Sigmoid colon (tissue), 7 donors: ENCODE measurements around the gene FAM107A. TPM values are rescaled to one million over a fixed set of nuclear protein-coding genes. Genes with fewer than 3 reads are reported as not detected.
A peak's percentile ranks its signal among the peaks of the same experiment; 100 is the strongest.

ENCODE experiments used
- DNase-seq: peaks from one replicate; pipeline ENCODE4 v3.0.0-alpha.2; 2019
- H3K27ac ChIP-seq, 4 donors: fragments of 200-600 bp; sonication (generic); one replicate each; pipeline ENCODE4 v1.5.1; 2016 to 2019; ENCODE audit warnings: mild to moderate bottlenecking in 1 of 4
- H3K27me3 ChIP-seq, 3 donors: fragments of 200-600 bp; sonication (generic); one replicate each; pipeline ENCODE4 v1.5.1; 2019; ENCODE audit warnings: mild to moderate bottlenecking in 1 of 3
- H3K36me3 ChIP-seq, 4 donors: fragments of 200-600 bp; sonication (generic); one replicate each; pipeline ENCODE4 v1.5.1; 2016 to 2019
- H3K4me1 ChIP-seq, 4 donors: fragments of 200-600 bp; sonication (generic); one replicate each; pipeline ENCODE4 v1.5.1; 2017 to 2019
- H3K4me3 ChIP-seq, 4 donors: fragments of 200-600 bp; sonication (generic); one replicate each; pipeline ENCODE4 v1.5.1; 2017 to 2019; ENCODE audit warnings: mild to moderate bottlenecking in 2 of 4, moderate library complexity in 1 of 4
- H3K9me3 ChIP-seq, 4 donors: fragments of 200-600 bp in 3 of 4; sonication (generic) in 3 of 4; one replicate each; pipeline versions ENCODE4 v1.5.1 to v1.6.1; 2013 to 2019
- EP300 ChIP-seq, 4 donors: sonication (generic); formaldehyde crosslinking; IDR thresholded peaks; one replicate each; pipeline ENCODE4 v1.6.1; 2017; ENCODE audit warnings: antibody characterized with exemption in 4 of 4
- POLR2A ChIP-seq, 2 donors: fragments of 450-650 bp; IDR thresholded peaks; one replicate each; pipeline ENCODE4 v1.6.1; 2016; ENCODE audit warnings: antibody characterized with exemption in 2 of 2, mild to moderate bottlenecking in 2 of 2, moderate library complexity in 2 of 2
- POLR2AphosphoS5 ChIP-seq, 4 donors: sonication (generic); formaldehyde crosslinking; IDR thresholded peaks; one replicate each; pipeline ENCODE4 v1.6.1; 2017; ENCODE audit warnings: antibody characterized with exemption in 4 of 4
- WGBS, 2 donors: extraction: QIAGEN DNeasy Blood & Tissue Kit; methylation state at CpG; one replicate each; pipeline ENCODE4 v1.1.7; 2013; 5-methylcytosine and 5-hydroxymethylcytosine counted together
- intact Hi-C: fragments of 100-400 bp; cut with DNase I; formaldehyde crosslinking; loops from one replicate; pipeline ENCODE4 v1.15.1; 2023
- polyA plus RNA-seq, 3 donors: library from polyadenylated mRNA; stranded (reverse); fragments of 200-250 nt; gene quantifications; one replicate each; pipeline ENCODE4 v1.2.3, GENCODE V29; 2013
- total RNA-seq, 4 donors: library from RNA; depleted of rRNA; stranded (reverse); fragments of >200 nt; gene quantifications; one replicate each; pipeline ENCODE4 v1.1.0, GENCODE V29; 2016
- TF ChIP-seq, protein P1 (sequence below), 4 experiments: fragments of 450-650 bp in 3 of 4; fragments of 200-600 bp in 1 of 4; IDR thresholded peaks; one replicate each; pipeline ENCODE4 v1.5.1; 2016 to 2019; ENCODE audit warnings: antibody characterized with exemption in 4 of 4, mild to moderate bottlenecking in 3 of 4, moderate library complexity in 2 of 4
- donor health status: healthy with polysubstance abuse.
- donor health status: Bipolar disorder and iron deficiency.
- donor health status: healthy.

The FAM107A gene, protein sequence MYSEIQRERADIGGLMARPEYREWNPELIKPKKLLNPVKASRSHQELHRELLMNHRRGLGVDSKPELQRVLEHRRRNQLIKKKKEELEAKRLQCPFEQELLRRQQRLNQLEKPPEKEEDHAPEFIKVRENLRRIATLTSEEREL
- 10 to 100 TPM; 26.3 to 56.7 (median 33.9) TPM for total RNA-seq
- polyA plus RNA-seq, result 10 to 100 TPM; 10.9 to 36.6 (median 18.1) TPM

- peak; percentile 79 for DNase-seq
- H3K4me3 ChIP-seq, result peak within 1 kb of the TSS; percentile 9 to 37 (median 35)
- peak within 1 kb of the TSS; percentile 59 to 73 (median 68) for H3K27ac ChIP-seq
- H3K27me3 ChIP-seq, result no peaks in the 10 kb centered on the region
- H3K36me3 ChIP-seq, result no peaks in the 10 kb centered on the region
- TF ChIP-seq, protein P1, sequence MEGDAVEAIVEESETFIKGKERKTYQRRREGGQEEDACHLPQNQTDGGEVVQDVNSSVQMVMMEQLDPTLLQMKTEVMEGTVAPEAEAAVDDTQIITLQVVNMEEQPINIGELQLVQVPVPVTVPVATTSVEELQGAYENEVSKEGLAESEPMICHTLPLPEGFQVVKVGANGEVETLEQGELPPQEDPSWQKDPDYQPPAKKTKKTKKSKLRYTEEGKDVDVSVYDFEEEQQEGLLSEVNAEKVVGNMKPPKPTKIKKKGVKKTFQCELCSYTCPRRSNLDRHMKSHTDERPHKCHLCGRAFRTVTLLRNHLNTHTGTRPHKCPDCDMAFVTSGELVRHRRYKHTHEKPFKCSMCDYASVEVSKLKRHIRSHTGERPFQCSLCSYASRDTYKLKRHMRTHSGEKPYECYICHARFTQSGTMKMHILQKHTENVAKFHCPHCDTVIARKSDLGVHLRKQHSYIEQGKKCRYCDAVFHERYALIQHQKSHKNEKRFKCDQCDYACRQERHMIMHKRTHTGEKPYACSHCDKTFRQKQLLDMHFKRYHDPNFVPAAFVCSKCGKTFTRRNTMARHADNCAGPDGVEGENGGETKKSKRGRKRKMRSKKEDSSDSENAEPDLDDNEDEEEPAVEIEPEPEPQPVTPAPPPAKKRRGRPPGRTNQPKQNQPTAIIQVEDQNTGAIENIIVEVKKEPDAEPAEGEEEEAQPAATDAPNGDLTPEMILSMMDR (IDR thresholded peaks at IDR 0.05), result no peak
- TF ChIP-seq EP300 (IDR thresholded peaks at IDR 0.05) (peak in 3 of 4 donors; percentile 48 to 90 (median 84)), POLR2AphosphoS5 (IDR thresholded peaks at IDR 0.05) (peak; percentile 45 to 84 (median 81)), POLR2A (IDR thresholded peaks at IDR 0.05) (peak in 1 of 2 donors; percentile 12)
- intact Hi-C loops, result no loop called here
- WGBS, 2 donors, result 37 to 41% methylated on average over 12 of the region's 12 CpGs
- H3K9me3 ChIP-seq, result no peaks in the 10 kb centered on the region
- peaks cover 0 to 14% (median 9%) of the 10 kb centered on the region in 4 donors for H3K4me1 ChIP-seq
Measured at GRCh38 chr3:58577269-58577821, at the start of gene FAM107A. FAM107A (minus strand) TSS chr3:58577391; CDS start chr3:58569860, 7,531 bp downstream.

- TF ChIP-seq POLR2AphosphoS5 (IDR thresholded peaks at IDR 0.05) (no peak), POLR2A (IDR thresholded peaks at IDR 0.05) (no peak), EP300 (IDR thresholded peaks at IDR 0.05) (no peak)
- TF ChIP-seq, protein P1 (IDR thresholded peaks at IDR 0.05), result no peak
- no peak for DNase-seq
- H3K4me1 ChIP-seq, result peaks cover 0 to 24% (median 21%) of the 10 kb centered on the region in 4 donors
- intact Hi-C loops, result no loop called here
- no peaks in the 10 kb centered on the region for H3K27me3 ChIP-seq
- 91 to 92% methylated on average over 9 of the region's 9 CpGs for WGBS, 2 donors
- no peak overlapping the region for H3K4me3 ChIP-seq
- no peak overlapping the region for H3K27ac ChIP-seq
- no peaks in the 10 kb centered on the region for H3K9me3 ChIP-seq
- no peaks in the 10 kb centered on the region for H3K36me3 ChIP-seq
Measured at GRCh38 chr3:58625196-58625824, 48.1 kb upstream of the FAM107A start.

- no peaks in the 10 kb centered on the region for H3K9me3 ChIP-seq
- H3K27ac ChIP-seq, result no peak overlapping the region
- H3K27me3 ChIP-seq, result no peaks in the 10 kb centered on the region
- intact Hi-C loops, result no loop called here
- no peak for TF ChIP-seq POLR2AphosphoS5 (IDR thresholded peaks at IDR 0.05)
- no peak for TF ChIP-seq POLR2A (IDR thresholded peaks at IDR 0.05)
- TF ChIP-seq, protein P1 (IDR thresholded peaks at IDR 0.05), result no peak
- TF ChIP-seq EP300 (IDR thresholded peaks at IDR 0.05), result no peak
- peaks cover 0 to 24% (median 16%) of the 10 kb centered on the region in 4 donors for H3K4me1 ChIP-seq
- no peaks in the 10 kb centered on the region for H3K36me3 ChIP-seq
- 69 to 72% methylated on average over 3 of the region's 3 CpGs for WGBS, 2 donors
- DNase-seq, result no peak
- H3K4me3 ChIP-seq, result no peak overlapping the region
Measured at GRCh38 chr3:58624550-58624949, 47.4 kb upstream of the FAM107A start.

GRCh38 chr3:58623961-58624360 is 46.8 kb upstream of the FAM107A start:
- no peak overlapping the region for H3K27ac ChIP-seq
- intact Hi-C loops, result no loop called here

More at GRCh38 chr3:58623961-58624360, 46.8 kb upstream of the FAM107A start:
- TF ChIP-seq POLR2A (IDR thresholded peaks at IDR 0.05) (no peak), POLR2AphosphoS5 (IDR thresholded peaks at IDR 0.05) (no peak), EP300 (IDR thresholded peaks at IDR 0.05) (no peak)
- TF ChIP-seq, protein P1 (IDR thresholded peaks at IDR 0.05), result no peak
- H3K4me3 ChIP-seq, result no peak overlapping the region
- WGBS, 2 donors, result 87% methylated on average over 5 of the region's 5 CpGs
- H3K9me3 ChIP-seq, result no peaks in the 10 kb centered on the region
- DNase-seq, result no peak
- peaks cover 0 to 21% (median 14%) of the 10 kb centered on the region in 4 donors for H3K4me1 ChIP-seq
- H3K36me3 ChIP-seq, result no peaks in the 10 kb centered on the region
- no peaks in the 10 kb centered on the region for H3K27me3 ChIP-seq
